Measurements from ENCODE around the gene KCMF1. TPM values are rescaled to one million over a fixed set of nuclear protein-coding genes. Genes with fewer than 3 reads are reported as not detected.
A peak's percentile ranks its signal among the peaks of the same experiment; 100 is the strongest.

Gene KCMF1
- total RNA-seq, 2 donors from 2014 or later = 7.9 to 30.4 TPM

DNA sequence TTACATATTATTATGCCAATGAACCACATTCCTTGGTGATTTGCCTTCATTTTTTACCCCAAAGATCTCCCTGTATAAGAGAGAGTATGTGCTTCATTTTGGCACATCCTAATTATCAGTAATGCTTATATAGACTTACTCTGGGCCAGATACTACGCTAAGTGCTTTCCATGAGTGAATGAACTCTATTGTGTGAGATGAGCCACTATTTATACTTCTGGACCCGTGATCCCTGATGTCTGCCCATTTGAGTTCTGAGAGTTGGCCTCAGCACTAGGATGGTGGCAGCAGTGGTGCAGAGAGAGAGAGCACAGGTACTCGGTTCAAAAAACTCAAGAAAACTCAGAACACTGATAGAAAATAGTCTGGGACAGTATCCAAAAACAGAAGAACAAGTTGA lies 17.4 kb upstream of the KCMF1 start:
- TF ChIP-seq POLR2A (IDR thresholded peaks at IDR 0.05) = no peak
- TF ChIP-seq, protein P1, sequence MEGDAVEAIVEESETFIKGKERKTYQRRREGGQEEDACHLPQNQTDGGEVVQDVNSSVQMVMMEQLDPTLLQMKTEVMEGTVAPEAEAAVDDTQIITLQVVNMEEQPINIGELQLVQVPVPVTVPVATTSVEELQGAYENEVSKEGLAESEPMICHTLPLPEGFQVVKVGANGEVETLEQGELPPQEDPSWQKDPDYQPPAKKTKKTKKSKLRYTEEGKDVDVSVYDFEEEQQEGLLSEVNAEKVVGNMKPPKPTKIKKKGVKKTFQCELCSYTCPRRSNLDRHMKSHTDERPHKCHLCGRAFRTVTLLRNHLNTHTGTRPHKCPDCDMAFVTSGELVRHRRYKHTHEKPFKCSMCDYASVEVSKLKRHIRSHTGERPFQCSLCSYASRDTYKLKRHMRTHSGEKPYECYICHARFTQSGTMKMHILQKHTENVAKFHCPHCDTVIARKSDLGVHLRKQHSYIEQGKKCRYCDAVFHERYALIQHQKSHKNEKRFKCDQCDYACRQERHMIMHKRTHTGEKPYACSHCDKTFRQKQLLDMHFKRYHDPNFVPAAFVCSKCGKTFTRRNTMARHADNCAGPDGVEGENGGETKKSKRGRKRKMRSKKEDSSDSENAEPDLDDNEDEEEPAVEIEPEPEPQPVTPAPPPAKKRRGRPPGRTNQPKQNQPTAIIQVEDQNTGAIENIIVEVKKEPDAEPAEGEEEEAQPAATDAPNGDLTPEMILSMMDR (IDR thresholded peaks at IDR 0.05) = no peak
- Histone ChIP-seq H3K4me3 (no peak overlapping the region), H3K36me3 (replicated peaks in 1 of 2; ENCODE audit: insufficient read depth in 1 of 2, low read depth in 2 of 2) (no peaks in the 10 kb centered on the region), H3K27ac (no peak overlapping the region), H3K27me3 (no peaks in the 10 kb centered on the region), H3K4me1 (peaks cover 17% of the 10 kb centered on the region), H3K9me3 (no peaks in the 10 kb centered on the region)
- intact Hi-C loops (cut with DNase I) = no loop called here
- DNase-seq (no peak), ATAC-seq (no peak)
- 75 to 89% methylated on average over 3 of the region's 3 CpGs for WGBS, 2 donors

DNA sequence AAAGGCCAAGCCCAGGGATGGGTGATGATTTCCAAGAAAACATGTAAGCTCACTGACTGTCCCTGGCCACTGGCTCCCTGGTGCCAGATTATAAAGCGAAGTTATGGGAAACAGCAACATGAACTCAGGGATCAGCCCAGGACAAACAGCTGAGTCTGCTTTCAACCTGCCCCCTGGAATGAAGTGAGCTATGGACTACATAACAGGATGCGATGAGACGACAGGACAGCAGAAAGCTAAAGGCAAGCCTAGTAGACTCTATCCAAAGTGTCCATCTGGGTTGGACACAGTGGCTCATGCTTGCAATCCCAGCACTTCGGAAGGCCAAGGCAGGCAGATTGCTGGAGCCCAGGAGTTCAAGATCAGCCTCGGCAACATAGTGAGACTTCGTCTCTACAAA lies 16.6 kb upstream of the KCMF1 start:
- no peak for ATAC-seq
- Histone ChIP-seq H3K36me3 (replicated peaks in 1 of 2; ENCODE audit: insufficient read depth in 1 of 2, low read depth in 2 of 2) (no peaks in the 10 kb centered on the region), H3K9me3 (no peaks in the 10 kb centered on the region), H3K27ac (no peak overlapping the region), H3K4me1 (peaks cover 25% of the 10 kb centered on the region), H3K27me3 (no peaks in the 10 kb centered on the region), H3K4me3 (no peak overlapping the region)
- intact Hi-C loops (cut with DNase I) = no loop called here
- DNase-seq = no peak
- 89 to 95% methylated on average over 6 of the region's 6 CpGs for WGBS, 2 donors
- TF ChIP-seq POLR2A (IDR thresholded peaks at IDR 0.05) = no peak
- TF ChIP-seq, protein P1 (IDR thresholded peaks at IDR 0.05) = no peak

DNA sequence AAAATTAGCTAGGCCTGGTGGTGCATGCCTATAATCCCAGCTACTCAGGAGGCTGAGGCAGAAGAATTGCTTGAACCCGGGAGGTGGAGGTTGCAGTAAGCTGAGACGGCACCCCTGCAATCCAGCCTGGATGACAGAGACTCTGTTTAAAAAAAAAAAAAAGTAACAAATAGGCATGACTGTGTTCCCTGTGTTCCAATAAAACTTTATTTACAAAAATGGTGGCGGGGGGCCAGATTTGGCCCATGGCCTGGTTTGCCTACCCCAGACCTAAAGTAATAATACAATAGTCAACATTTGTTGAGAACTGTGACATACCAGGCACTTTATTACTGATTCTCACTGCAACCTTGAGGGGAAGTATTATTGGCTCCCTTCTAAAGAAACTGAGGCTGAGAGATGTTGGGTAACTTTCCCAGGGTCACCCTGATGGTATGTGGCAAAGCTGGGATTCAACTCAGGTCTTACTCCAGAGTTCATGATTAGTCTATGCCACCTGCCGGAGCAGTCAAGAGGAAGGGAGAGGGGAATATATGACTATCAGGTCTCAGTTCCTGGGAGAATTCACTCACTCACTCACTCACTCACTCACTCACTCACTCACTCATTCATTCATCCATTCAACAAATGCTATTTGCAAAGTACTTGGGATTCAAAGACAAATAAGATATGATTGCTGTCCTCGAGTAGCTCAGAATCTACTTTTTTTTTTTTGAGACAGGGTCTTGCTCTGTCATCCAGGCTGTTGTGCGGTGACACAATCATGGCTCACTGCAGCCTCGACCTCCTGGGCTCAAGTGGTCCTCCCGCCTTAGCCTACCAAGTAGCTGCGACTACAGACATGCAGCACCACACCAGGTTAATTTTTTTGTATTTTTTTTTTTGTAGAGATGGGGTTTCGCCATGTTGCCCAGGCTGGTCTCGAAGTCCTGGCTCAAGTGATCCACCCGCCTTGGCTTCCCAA lies 14.3 kb upstream of the KCMF1 start:
- DNase-seq = no peak
- no peaks in the 10 kb centered on the region for H3K27me3 ChIP-seq
- H3K4me3 ChIP-seq = no peak overlapping the region
- ATAC-seq = no peak
- peak overlapping the region; percentile 50 to 99 (median 96) for H3K27ac ChIP-seq
- TF ChIP-seq, protein P1 (IDR thresholded peaks at IDR 0.05) = no peak
- TF ChIP-seq POLR2A (IDR thresholded peaks at IDR 0.05) = no peak
- H3K9me3 ChIP-seq = no peaks in the 10 kb centered on the region
- peaks cover 48% of the 10 kb centered on the region for H3K4me1 ChIP-seq
- WGBS, 2 donors = 92 to 93% methylated on average over 12 of the region's 12 CpGs
- intact Hi-C loops (cut with DNase I) = no loop called here
- H3K36me3 ChIP-seq (replicated peaks in 1 of 2; ENCODE audit: insufficient read depth in 1 of 2, low read depth in 2 of 2) = no peaks in the 10 kb centered on the region

DNA sequence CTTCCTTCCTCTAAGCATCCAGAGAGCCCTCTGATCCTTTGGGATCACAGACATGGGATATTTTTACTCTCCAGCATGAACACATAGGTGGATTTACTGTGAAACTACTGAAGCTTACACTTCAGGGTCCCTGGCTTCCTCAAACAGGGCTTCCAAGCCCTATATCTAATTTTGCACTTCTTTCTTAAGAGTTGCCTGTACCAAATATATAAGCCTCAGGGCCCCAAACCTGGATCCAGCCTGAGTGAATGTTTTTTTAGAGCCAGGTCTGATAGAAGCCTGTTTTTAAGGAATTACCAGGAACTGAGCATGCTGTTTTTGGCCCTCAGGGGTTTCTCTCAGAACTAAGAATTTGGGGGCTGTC lies 13.2 kb upstream of the KCMF1 start:
- TF ChIP-seq, protein P1 (IDR thresholded peaks at IDR 0.05) = no peak
- no peak for TF ChIP-seq POLR2A (IDR thresholded peaks at IDR 0.05)
- H3K4me3 ChIP-seq = no peak overlapping the region
- no peaks in the 10 kb centered on the region for H3K36me3 ChIP-seq (replicated peaks in 1 of 2; ENCODE audit: insufficient read depth in 1 of 2, low read depth in 2 of 2)
- ATAC-seq = no peak
- intact Hi-C loops (cut with DNase I) = no loop called here
- no peaks in the 10 kb centered on the region for H3K9me3 ChIP-seq
- no peaks in the 10 kb centered on the region for H3K27me3 ChIP-seq
- peak overlapping the region; percentile 96 to 99 (median 98) for H3K27ac ChIP-seq
- no peak for DNase-seq
- H3K4me1 ChIP-seq = peaks cover 58% of the 10 kb centered on the region
